Ascending aorta (tissue), 2 donors: Measurements from ENCODE around the gene SLC9A8. TPM values are rescaled to one million over a fixed set of nuclear protein-coding genes. Genes with fewer than 3 reads are reported as not detected.

Experiments used
- DNase-seq, 2 donors: peaks; one replicate each; pipeline ENCODE4 v3.0.0-alpha.2; 2019; ENCODE audit warnings: low spot score in 2 of 2
- H3K27ac ChIP-seq, 2 donors: fragments of 200-600 bp; sonication (generic); one replicate each; pipeline ENCODE4 v1.5.1; 2016 to 2017; ENCODE audit warnings: mild to moderate bottlenecking in 1 of 2
- H3K27me3 ChIP-seq: fragments of 200-600 bp; sonication (generic); one replicate; pipeline ENCODE4 v1.5.1; 2017
- H3K36me3 ChIP-seq, 2 donors: fragments of 200-600 bp; sonication (generic); one replicate each; pipeline ENCODE4 v1.5.1; 2016
- H3K4me1 ChIP-seq, 2 donors: fragments of 200-600 bp; sonication (generic); one replicate each; pipeline ENCODE4 v1.5.1; 2016 to 2017; ENCODE audit warnings: mild to moderate bottlenecking in 1 of 2
- H3K4me3 ChIP-seq, 2 donors: fragments of 200-600 bp; sonication (generic); one replicate each; pipeline ENCODE4 v1.5.1; 2016 to 2017; ENCODE audit warnings: mild to moderate bottlenecking in 1 of 2
- H3K9me3 ChIP-seq, 2 donors: fragments of 200-600 bp; sonication (generic); one replicate each; pipeline ENCODE4 v1.5.1; 2016
- intact Hi-C: fragments of 100-400 bp; cut with DNase I; formaldehyde crosslinking; loops from one replicate; pipeline ENCODE4 v1.15.1; 2023
- total RNA-seq: library from RNA; depleted of rRNA; stranded (reverse); fragments of >200 nt; gene quantifications from one replicate; pipeline ENCODE4 v1.1.0, GENCODE V29; 2016
- TF ChIP-seq, protein P1 (sequence below), 3 experiments: fragments of 200-600 bp in 2 of 3; fragments of 450-650 bp in 1 of 3; sonication (generic) in 2 of 3; IDR thresholded peaks; one replicate each; pipeline ENCODE4 v1.5.1; 2016 to 2019; ENCODE audit warnings: antibody characterized with exemption in 3 of 3, mild to moderate bottlenecking in 1 of 3, moderate library complexity in 1 of 3

Gene SLC9A8, protein sequence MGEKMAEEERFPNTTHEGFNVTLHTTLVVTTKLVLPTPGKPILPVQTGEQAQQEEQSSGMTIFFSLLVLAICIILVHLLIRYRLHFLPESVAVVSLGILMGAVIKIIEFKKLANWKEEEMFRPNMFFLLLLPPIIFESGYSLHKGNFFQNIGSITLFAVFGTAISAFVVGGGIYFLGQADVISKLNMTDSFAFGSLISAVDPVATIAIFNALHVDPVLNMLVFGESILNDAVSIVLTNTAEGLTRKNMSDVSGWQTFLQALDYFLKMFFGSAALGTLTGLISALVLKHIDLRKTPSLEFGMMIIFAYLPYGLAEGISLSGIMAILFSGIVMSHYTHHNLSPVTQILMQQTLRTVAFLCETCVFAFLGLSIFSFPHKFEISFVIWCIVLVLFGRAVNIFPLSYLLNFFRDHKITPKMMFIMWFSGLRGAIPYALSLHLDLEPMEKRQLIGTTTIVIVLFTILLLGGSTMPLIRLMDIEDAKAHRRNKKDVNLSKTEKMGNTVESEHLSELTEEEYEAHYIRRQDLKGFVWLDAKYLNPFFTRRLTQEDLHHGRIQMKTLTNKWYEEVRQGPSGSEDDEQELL
- 9.7 TPM for total RNA-seq

- no peaks in the 10 kb centered on the region for H3K27me3 ChIP-seq
- intact Hi-C loops: loop anchor here (1.0 to 5.0 kb wide), 5 partner anchors 36 to 103 kb away; partner anchors contain the start of genes B4GALT5 and SPATA2
- H3K27ac ChIP-seq: peak within 1 kb of the TSS; percentile 89 to 96
These were observed at the start of gene SLC9A8 for GRCh38 chr20:49812507-49813304. Gene SLC9A8 (plus strand): TSS chr20:49812828. CDS start chr20:49812923, 95 bp downstream.

DNA sequence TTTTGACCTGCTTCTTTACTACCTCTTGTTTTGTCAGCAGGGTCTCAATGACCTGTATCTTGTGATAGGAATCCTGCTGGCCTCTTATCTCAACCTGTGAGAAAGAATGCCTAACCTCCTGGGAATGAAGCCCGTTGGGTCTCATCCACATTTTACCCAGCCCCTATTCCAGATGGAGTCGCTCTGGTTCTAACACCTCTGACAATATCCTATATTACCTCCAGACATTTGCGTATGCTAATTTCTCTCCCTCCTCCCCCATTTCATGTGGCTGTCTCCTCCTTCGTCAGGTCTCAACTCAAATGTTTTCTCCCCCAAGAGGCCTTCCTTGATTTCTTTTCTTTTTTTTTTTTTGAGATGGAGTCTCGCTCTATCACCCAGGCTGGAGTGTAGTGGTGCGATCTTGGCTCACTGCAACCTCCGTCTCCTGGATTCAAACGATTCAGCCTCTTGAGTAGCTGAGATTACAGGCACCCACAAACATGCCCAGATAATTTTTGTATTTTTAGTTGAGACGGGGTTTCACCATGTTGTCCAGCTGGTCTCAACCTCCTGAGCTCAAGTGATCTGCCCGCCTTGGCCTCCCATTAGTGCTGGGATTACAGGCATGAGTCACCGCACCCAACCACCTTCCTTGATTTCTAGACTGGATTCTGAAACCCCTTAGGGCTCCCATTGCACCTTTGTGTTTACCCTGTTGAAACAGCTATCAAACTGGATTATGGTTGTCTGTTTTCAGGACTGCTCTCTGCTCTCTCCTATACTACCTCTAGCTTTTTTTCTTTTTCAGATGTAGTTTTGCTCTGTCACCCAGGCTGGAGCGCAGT is 49.5 kb upstream of the SLC9A8 start:
- H3K9me3 ChIP-seq: no peaks in the 10 kb centered on the region
- H3K36me3 ChIP-seq: no peaks in the 10 kb centered on the region
- no peak overlapping the region for H3K27ac ChIP-seq
- H3K27me3 ChIP-seq: no peaks in the 10 kb centered on the region
- TF ChIP-seq, protein P1, sequence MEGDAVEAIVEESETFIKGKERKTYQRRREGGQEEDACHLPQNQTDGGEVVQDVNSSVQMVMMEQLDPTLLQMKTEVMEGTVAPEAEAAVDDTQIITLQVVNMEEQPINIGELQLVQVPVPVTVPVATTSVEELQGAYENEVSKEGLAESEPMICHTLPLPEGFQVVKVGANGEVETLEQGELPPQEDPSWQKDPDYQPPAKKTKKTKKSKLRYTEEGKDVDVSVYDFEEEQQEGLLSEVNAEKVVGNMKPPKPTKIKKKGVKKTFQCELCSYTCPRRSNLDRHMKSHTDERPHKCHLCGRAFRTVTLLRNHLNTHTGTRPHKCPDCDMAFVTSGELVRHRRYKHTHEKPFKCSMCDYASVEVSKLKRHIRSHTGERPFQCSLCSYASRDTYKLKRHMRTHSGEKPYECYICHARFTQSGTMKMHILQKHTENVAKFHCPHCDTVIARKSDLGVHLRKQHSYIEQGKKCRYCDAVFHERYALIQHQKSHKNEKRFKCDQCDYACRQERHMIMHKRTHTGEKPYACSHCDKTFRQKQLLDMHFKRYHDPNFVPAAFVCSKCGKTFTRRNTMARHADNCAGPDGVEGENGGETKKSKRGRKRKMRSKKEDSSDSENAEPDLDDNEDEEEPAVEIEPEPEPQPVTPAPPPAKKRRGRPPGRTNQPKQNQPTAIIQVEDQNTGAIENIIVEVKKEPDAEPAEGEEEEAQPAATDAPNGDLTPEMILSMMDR (IDR thresholded peaks at IDR 0.05): no peak
- intact Hi-C loops: no loop called here
- DNase-seq: no peak
- H3K4me3 ChIP-seq: no peak overlapping the region
- H3K4me1 ChIP-seq: peaks cover 0 to 5% of the 10 kb centered on the region in 2 donors

More at GRCh38 chr20:49812507-49813304, at the start of gene SLC9A8:
- Histone ChIP-seq H3K4me3 (peak within 1 kb of the TSS; percentile 72 to 94), H3K4me1 (peaks cover 0 to 8% of the 10 kb centered on the region in 2 donors), H3K36me3 (peaks cover 0 to 22% of the 10 kb centered on the region in 2 donors), H3K9me3 (no peaks in the 10 kb centered on the region)
- DNase-seq: peak; percentile 73 to 96
- TF ChIP-seq, protein P1 (IDR thresholded peaks at IDR 0.05): peak in 2 of 3 experiments; percentile 38 to 39

DNA sequence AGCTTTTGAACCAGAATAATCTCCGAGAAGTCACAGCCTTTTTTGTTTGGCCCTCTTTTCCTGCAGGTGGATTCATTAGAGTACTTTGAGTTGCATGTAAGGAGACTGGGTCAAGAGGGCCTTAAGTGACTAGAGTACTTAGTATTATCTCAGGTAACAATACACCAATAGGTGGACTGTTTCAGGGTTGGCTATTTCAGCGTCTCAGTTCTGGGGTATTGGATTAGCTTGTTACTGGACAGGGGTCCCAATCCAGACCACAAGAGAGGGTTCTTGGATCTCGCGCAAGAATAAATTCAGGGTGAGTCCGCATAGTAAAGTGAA is 47.3 kb upstream of the SLC9A8 start:
- Histone ChIP-seq H3K27ac (no peak overlapping the region), H3K36me3 (no peaks in the 10 kb centered on the region), H3K9me3 (no peaks in the 10 kb centered on the region), H3K4me3 (no peak overlapping the region), H3K4me1 (peaks cover 0 to 10% of the 10 kb centered on the region in 2 donors), H3K27me3 (no peaks in the 10 kb centered on the region)
- intact Hi-C loops: no loop called here
- no peak for DNase-seq
- TF ChIP-seq, protein P1 (IDR thresholded peaks at IDR 0.05): no peak

GRCh38 chr20:49765846-49766541 is 46.6 kb upstream of the SLC9A8 start:
- Histone ChIP-seq H3K4me1 (peaks cover 0 to 10% of the 10 kb centered on the region in 2 donors), H3K36me3 (no peaks in the 10 kb centered on the region), H3K9me3 (no peaks in the 10 kb centered on the region), H3K27me3 (no peaks in the 10 kb centered on the region), H3K4me3 (no peak overlapping the region), H3K27ac (no peak overlapping the region)
- TF ChIP-seq, protein P1 (IDR thresholded peaks at IDR 0.05): no peak
- intact Hi-C loops: no loop called here
- DNase-seq: no peak
